ENCODE data around the gene SCG5. TPM values are rescaled to one million over a fixed set of nuclear protein-coding genes. Genes with fewer than 3 reads are reported as not detected.

SCG5 gene
- polyA plus RNA-seq, 1 donor from 2014 or later = not detected

DNA sequence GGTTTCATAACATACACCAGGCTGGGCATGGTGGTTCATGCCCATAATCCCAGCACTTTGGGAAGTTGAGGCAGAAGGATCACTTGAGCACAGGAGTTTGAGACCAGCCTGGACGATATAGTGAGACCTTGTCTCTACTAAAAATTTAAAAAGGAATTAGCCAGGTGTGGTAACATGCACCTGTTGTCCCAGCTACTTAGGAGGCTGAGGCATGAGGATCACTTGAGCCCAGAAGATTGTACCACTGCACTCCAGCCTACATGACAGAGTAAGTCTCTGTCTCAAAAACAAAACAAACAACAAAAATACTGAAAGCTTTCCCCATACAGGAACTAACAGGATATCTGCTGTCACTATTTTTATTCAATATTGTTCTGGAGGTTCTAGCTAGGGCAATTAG, 97.2 kb downstream of the SCG5 start:
- Mint-ChIP-seq H3K36me3 (peaks cover 5% of the 10 kb centered on the region), H3K4me1 (no peaks in the 10 kb centered on the region), H3K27me3 (peaks cover 16% of the 10 kb centered on the region), H3K27ac (no peak overlapping the region), H3K4me3 (no peak overlapping the region), H3K9me3 (peaks cover 3 to 17% (median 3%) of the 10 kb centered on the region in 3 donors)

DNA sequence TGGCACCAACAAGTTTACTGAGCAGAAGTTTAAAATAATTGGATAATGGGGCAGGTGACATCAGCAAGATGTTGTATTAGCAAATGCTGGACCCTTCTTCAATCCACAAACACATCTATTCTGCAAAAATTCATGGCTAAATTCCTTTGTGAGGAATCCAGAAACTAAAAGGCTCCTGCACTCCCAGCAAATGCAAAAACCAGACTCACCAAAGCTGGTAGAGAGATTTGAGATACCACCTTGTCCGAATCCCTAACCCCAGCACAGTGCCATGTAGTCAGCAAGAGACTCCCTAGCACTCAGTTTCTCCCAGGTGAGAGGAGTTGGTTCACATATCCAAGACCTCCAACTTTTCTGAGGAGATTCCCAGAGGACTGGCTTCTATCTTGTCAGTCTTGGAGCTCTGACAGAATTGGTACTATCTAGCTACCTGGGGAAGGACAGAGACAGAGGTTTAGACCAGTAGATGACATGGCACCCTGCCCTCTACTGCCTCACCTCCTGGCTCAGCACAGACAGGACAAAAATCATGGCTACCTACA, 98.1 kb downstream of the SCG5 start:
- Mint-ChIP-seq H3K27me3 (peaks cover 11% of the 10 kb centered on the region), H3K4me1 (no peaks in the 10 kb centered on the region), H3K36me3 (peaks cover 5% of the 10 kb centered on the region)

DNA sequence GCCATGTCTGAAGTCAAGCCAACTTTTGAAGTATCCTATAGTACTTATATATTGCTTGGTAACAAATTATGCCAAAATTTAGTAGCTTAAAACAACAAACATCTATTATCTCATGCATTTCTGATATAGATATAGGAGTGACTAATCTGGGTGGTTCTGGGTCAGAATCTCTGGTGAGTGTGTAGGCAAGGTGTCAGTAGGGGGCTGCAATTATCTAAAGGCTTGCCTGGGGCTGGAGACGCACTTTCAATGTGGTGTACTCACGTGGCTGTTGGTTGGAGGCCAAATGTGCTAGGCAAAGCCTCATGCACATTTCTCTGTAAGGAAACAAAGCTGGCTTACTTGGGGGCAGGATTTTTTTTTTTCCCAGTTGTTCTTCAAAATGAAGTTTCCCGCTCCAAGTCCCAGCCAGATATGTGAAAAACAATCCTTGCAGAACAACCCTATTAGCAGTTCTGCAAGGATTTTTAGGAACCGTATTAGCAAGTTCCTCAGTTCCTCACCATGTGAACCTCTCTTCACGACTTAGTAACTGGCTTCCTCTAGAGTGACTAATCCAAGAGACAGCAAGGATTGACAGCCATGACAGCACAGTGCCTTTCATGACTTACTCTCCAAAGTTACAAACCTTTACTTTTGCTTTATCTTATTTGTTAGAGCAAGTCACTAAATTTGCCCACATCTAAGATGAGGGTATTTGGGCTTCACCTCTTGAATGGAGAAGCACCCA, 102.1 kb downstream of the SCG5 start:
- H3K9me3 Mint-ChIP-seq = peaks cover 0 to 17% (median 3%) of the 10 kb centered on the region in 3 donors
- H3K27me3 Mint-ChIP-seq = peaks cover 3% of the 10 kb centered on the region
- H3K4me1 Mint-ChIP-seq = no peaks in the 10 kb centered on the region
- no peak overlapping the region for H3K4me3 Mint-ChIP-seq
- H3K36me3 Mint-ChIP-seq = peaks cover 5% of the 10 kb centered on the region
- H3K27ac Mint-ChIP-seq = no peak overlapping the region

More for the DNA sequence above, 98.1 kb downstream of the SCG5 start:
- H3K9me3 Mint-ChIP-seq = peaks cover 3 to 17% (median 3%) of the 10 kb centered on the region in 3 donors
- H3K27ac Mint-ChIP-seq = no peak overlapping the region
- H3K4me3 Mint-ChIP-seq = no peak overlapping the region

DNA sequence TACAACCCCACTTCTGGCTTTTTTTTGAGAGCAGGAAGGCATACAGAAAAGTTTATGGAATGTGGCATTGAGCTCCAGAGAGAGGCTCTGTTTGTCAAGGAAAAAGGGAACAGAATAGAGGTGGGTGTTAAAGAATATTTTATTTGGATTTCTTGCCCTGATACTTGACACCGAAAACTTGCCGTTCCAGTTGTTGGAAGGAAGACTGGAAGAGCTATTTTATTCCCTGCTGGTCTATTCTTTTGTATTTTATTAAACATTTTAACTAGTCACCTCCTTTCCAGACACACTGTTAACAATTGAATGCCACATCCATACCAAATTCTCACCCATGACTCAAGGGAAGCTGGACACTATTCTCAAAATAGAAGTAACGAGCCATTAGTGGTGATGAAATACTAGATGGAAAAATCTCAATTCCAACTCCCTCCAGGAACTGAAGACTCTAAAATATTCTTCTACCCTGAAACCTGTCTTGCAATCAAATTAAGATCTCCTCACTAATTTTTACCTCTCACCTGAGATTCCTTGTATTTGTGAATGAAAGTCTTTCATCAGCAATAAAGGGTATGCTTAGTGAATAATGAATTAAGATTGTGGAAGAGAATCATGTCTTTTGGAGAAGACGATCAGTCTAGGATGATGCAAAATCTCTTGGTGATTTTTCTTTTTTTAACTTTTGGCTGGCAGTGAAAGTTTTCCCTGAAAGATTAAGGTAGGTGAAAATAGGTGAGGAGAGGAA, 104.8 kb downstream of the SCG5 start:
- H3K27me3 Mint-ChIP-seq = peaks cover 6% of the 10 kb centered on the region
- H3K4me3 Mint-ChIP-seq = no peak overlapping the region
- H3K4me1 Mint-ChIP-seq = no peaks in the 10 kb centered on the region
- peaks cover 5% of the 10 kb centered on the region for H3K36me3 Mint-ChIP-seq
- no peak overlapping the region for H3K27ac Mint-ChIP-seq
- H3K9me3 Mint-ChIP-seq = peaks cover 0 to 6% (median 0%) of the 10 kb centered on the region in 3 donors

Other genes starting within 250 kb of the SCG5 start
- gene GOLGA8K, start 238.4 kb upstream of the SCG5 start, polyA plus RNA-seq = not detected
- not detected for gene GOLGA8O, start 186.1 kb upstream of the SCG5 start, polyA plus RNA-seq
- gene GOLGA8N, start 48.3 kb upstream of the SCG5 start, polyA plus RNA-seq = 0.38 TPM
- 2.4 TPM for gene ARHGAP11A, start 26.2 kb upstream of the SCG5 start, polyA plus RNA-seq
- not detected for gene GREM1, start 76.3 kb downstream of the SCG5 start, polyA plus RNA-seq

Data from IgD-negative memory B cell (primary cell).